ENCODE results near the gene RNF144B. TPM values are rescaled to one million over a fixed set of nuclear protein-coding genes. Genes with fewer than 3 reads are reported as not detected.

The RNF144B gene
- total RNA-seq, 4 donors from 2014 or later: 5.6 to 18.4 (median 15.2) TPM

DNA sequence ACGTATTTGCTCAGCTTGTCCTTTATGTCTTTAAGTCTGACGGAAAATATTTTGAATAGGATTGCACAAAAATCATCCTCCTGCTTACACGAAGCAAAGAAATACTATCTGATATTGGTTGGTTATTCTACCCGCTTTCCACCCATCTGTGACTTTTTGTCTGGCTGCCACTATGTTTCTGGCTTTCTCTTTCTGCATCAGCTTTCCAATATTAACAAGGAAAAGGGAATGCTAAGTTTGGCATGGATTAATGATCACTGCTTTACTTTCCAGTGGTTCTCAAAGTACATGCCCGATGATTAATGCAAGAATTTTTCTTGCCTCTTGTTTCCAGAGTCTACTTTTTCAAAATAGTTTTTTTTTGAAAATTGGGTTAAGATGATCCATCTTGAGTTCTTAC, 57.0 kb downstream of the RNF144B start:
- Histone ChIP-seq H3K4me3 (no peak overlapping the region), H3K4me1 (peaks cover 0 to 18% (median 0%) of the 10 kb centered on the region in 3 donors), H3K27me3 (no peaks in the 10 kb centered on the region), H3K27ac (peak overlapping the region in 1 of 4 donors; percentile 0), H3K9me3 (no peaks in the 10 kb centered on the region), H3K36me3 (no peaks in the 10 kb centered on the region)
- no peak for ATAC-seq
- WGBS, 2 donors (ENCODE audit: low coverage in 1 of 2): 37 to 42% methylated on average over 5 of the region's 5 CpGs
- TF ChIP-seq POLR2A (IDR thresholded peaks at IDR 0.05) (no peak), EP300 (IDR thresholded peaks at IDR 0.05) (no peak), POLR2AphosphoS5 (IDR thresholded peaks at IDR 0.05) (peak; percentile 25)
- TF ChIP-seq, protein P1, sequence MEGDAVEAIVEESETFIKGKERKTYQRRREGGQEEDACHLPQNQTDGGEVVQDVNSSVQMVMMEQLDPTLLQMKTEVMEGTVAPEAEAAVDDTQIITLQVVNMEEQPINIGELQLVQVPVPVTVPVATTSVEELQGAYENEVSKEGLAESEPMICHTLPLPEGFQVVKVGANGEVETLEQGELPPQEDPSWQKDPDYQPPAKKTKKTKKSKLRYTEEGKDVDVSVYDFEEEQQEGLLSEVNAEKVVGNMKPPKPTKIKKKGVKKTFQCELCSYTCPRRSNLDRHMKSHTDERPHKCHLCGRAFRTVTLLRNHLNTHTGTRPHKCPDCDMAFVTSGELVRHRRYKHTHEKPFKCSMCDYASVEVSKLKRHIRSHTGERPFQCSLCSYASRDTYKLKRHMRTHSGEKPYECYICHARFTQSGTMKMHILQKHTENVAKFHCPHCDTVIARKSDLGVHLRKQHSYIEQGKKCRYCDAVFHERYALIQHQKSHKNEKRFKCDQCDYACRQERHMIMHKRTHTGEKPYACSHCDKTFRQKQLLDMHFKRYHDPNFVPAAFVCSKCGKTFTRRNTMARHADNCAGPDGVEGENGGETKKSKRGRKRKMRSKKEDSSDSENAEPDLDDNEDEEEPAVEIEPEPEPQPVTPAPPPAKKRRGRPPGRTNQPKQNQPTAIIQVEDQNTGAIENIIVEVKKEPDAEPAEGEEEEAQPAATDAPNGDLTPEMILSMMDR (IDR thresholded peaks at IDR 0.05): no peak

- no peak for TF ChIP-seq POLR2A (IDR thresholded peaks at IDR 0.05)
- no peak for TF ChIP-seq EP300 (IDR thresholded peaks at IDR 0.05)
- TF ChIP-seq, protein P1 (IDR thresholded peaks at IDR 0.05): no peak
- TF ChIP-seq POLR2AphosphoS5 (IDR thresholded peaks at IDR 0.05): no peak
- WGBS, 2 donors (ENCODE audit: low coverage in 1 of 2): 89 to 91% methylated on average over 1 of the region's 1 CpG
- no peak for ATAC-seq
- Histone ChIP-seq H3K27ac (no peak overlapping the region), H3K27me3 (no peaks in the 10 kb centered on the region), H3K4me1 (peaks cover 0 to 18% (median 0%) of the 10 kb centered on the region in 3 donors), H3K4me3 (no peak overlapping the region), H3K9me3 (no peaks in the 10 kb centered on the region), H3K36me3 (no peaks in the 10 kb centered on the region)
These were observed 58.1 kb downstream of the RNF144B start for GRCh38 chr6:18445228-18445627.

- no peaks in the 10 kb centered on the region for H3K9me3 ChIP-seq
- no peaks in the 10 kb centered on the region for H3K27me3 ChIP-seq
- WGBS, 2 donors (ENCODE audit: low coverage in 1 of 2): 86 to 96% methylated on average over 1 to 2 of the region's 2 CpGs
- H3K4me1 ChIP-seq: peaks cover 0 to 13% (median 0%) of the 10 kb centered on the region in 3 donors
- H3K27ac ChIP-seq: no peak overlapping the region
- H3K36me3 ChIP-seq: no peaks in the 10 kb centered on the region
- TF ChIP-seq EP300 (IDR thresholded peaks at IDR 0.05) (no peak), POLR2AphosphoS5 (IDR thresholded peaks at IDR 0.05) (no peak), POLR2A (IDR thresholded peaks at IDR 0.05) (no peak)
- TF ChIP-seq, protein P1 (IDR thresholded peaks at IDR 0.05): no peak
- no peak overlapping the region for H3K4me3 ChIP-seq
- no peak for ATAC-seq
These were observed 59.6 kb downstream of the RNF144B start for GRCh38 chr6:18446771-18447170.

GRCh38 chr6:18447552-18447951, 60.4 kb downstream of the RNF144B start:
- no peaks in the 10 kb centered on the region for H3K36me3 ChIP-seq
- TF ChIP-seq POLR2A (IDR thresholded peaks at IDR 0.05): no peak
- TF ChIP-seq, protein P1 (IDR thresholded peaks at IDR 0.05): no peak
- no peak for TF ChIP-seq POLR2AphosphoS5 (IDR thresholded peaks at IDR 0.05)
- TF ChIP-seq EP300 (IDR thresholded peaks at IDR 0.05): no peak
- WGBS, 2 donors (ENCODE audit: low coverage in 1 of 2): 45 to 65% methylated on average over 2 of the region's 2 CpGs

GRCh38 chr6:18451756-18452155, 64.6 kb downstream of the RNF144B start:
- Histone ChIP-seq H3K27me3 (no peaks in the 10 kb centered on the region), H3K27ac (no peak overlapping the region), H3K36me3 (no peaks in the 10 kb centered on the region), H3K4me3 (no peak overlapping the region), H3K9me3 (no peaks in the 10 kb centered on the region), H3K4me1 (no peaks in the 10 kb centered on the region)
- no peak for ATAC-seq
- TF ChIP-seq, protein P1 (IDR thresholded peaks at IDR 0.05): no peak
- TF ChIP-seq POLR2AphosphoS5 (IDR thresholded peaks at IDR 0.05) (no peak), POLR2A (IDR thresholded peaks at IDR 0.05) (no peak), EP300 (IDR thresholded peaks at IDR 0.05) (no peak)
- WGBS, 2 donors (ENCODE audit: low coverage in 1 of 2): 93 to 100% methylated on average over 2 of the region's 2 CpGs

More at GRCh38 chr6:18447552-18447951, 60.4 kb downstream of the RNF144B start:
- Histone ChIP-seq H3K27ac (no peak overlapping the region), H3K9me3 (no peaks in the 10 kb centered on the region), H3K4me3 (no peak overlapping the region), H3K4me1 (peaks cover 0 to 13% (median 0%) of the 10 kb centered on the region in 3 donors), H3K27me3 (no peaks in the 10 kb centered on the region)
- ATAC-seq: no peak

All from gastroesophageal sphincter (tissue), 4 donors.